CD4-positive, alpha-beta T cell treated with Interleukin-1 beta for 1 hour (primary cell): ENCODE data around the gene KRTAP4-12.
"Not testable (repeated sequence)": the region's sequence is repeated elsewhere in the genome, so short reads cannot be mapped to it uniquely, and the experiment has no call there.

Source experiments
- DNase-seq, 2 donors: peaks; one replicate each; pipeline ENCODE4 v3.0.0-alpha.2; 2020 to 2022

KRTAP4-12 gene

GRCh38 chr17:41123991-41124371 is at the start of gene KRTAP4-12:
Gene KRTAP4-12, minus strand, starts transcription at chr17:41124182. Its CDS starts 60 bp downstream, at chr17:41124122.
- DNase-seq, result not testable (repeated sequence)

- no peak for DNase-seq
Observed at GRCh38 chr17:41171886-41172285, 47.9 kb upstream of the KRTAP4-12 start.

GRCh38 chr17:41168121-41168520 is 44.1 kb upstream of the KRTAP4-12 start, which contains the start of gene KRTAP4-3:
Gene KRTAP4-3, minus strand, starts transcription at chr17:41168221. Its CDS starts 49 bp downstream, at chr17:41168172.
- DNase-seq, result no peak

- no peak for DNase-seq
Observed at GRCh38 chr17:41167561-41167960, 43.6 kb upstream of the KRTAP4-12 start.

- DNase-seq, result no peak
Observed at GRCh38 chr17:41163828-41164227, 39.8 kb upstream of the KRTAP4-12 start.

GRCh38 chr17:41160648-41161047 is 36.7 kb upstream of the KRTAP4-12 start, which contains the start of gene KRTAP4-4:
Gene KRTAP4-4, minus strand, starts transcription at chr17:41160748. Its CDS starts 57 bp downstream, at chr17:41160691.
- no peak for DNase-seq

- DNase-seq, result not testable (repeated sequence)
Observed at GRCh38 chr17:41160190-41160589, 36.2 kb upstream of the KRTAP4-12 start.

- no peak for DNase-seq
Observed at GRCh38 chr17:41153856-41154255, 29.9 kb upstream of the KRTAP4-12 start.

- no peak for DNase-seq
Observed at GRCh38 chr17:41151525-41151924, 27.5 kb upstream of the KRTAP4-12 start.

GRCh38 chr17:41150026-41150425 is 26.0 kb upstream of the KRTAP4-12 start:
- no peak for DNase-seq

GRCh38 chr17:41149652-41149985 is 25.6 kb upstream of the KRTAP4-12 start, which contains the start of gene KRTAP4-5:
Gene KRTAP4-5, minus strand, starts transcription at chr17:41149825. Its CDS starts 58 bp downstream, at chr17:41149767.
- no peak for DNase-seq

- not testable (repeated sequence) for DNase-seq
Observed at GRCh38 chr17:41148971-41149651, 25.1 kb upstream of the KRTAP4-12 start.

- no peak for DNase-seq
Observed at GRCh38 chr17:41147531-41148204, 23.7 kb upstream of the KRTAP4-12 start.

GRCh38 chr17:41145261-41145660 is 21.3 kb upstream of the KRTAP4-12 start:
- no peak for DNase-seq

GRCh38 chr17:41144846-41145245 is 20.9 kb upstream of the KRTAP4-12 start:
- no peak for DNase-seq

GRCh38 chr17:41141361-41141760 is 17.4 kb upstream of the KRTAP4-12 start:
- no peak for DNase-seq

- no peak for DNase-seq
Observed at GRCh38 chr17:41140360-41141131, 16.6 kb upstream of the KRTAP4-12 start, which contains the start of gene KRTAP4-6. Gene KRTAP4-6, minus strand, starts transcription at chr17:41140544. Its CDS starts 57 bp downstream, at chr17:41140487.

- not testable (repeated sequence) for DNase-seq
Observed at GRCh38 chr17:41139865-41140264, 15.9 kb upstream of the KRTAP4-12 start.

- no peak for DNase-seq
Observed at GRCh38 chr17:41133880-41134735, 10.1 kb upstream of the KRTAP4-12 start.

- DNase-seq, result no peak
Observed at GRCh38 chr17:41131979-41132378, 8.0 kb upstream of the KRTAP4-12 start.

- DNase-seq, result no peak
Observed at GRCh38 chr17:41127371-41127770, 3.4 kb upstream of the KRTAP4-12 start.

GRCh38 chr17:41126412-41126811 is 2.4 kb upstream of the KRTAP4-12 start:
- DNase-seq, result no peak
